Measurements from ENCODE around the gene CYP2W1.
"Not testable (repeated sequence)": the region's sequence is repeated elsewhere in the genome, so short reads cannot be mapped to it uniquely, and the experiment has no call there.

Gene CYP2W1

GRCh38 chr7:957418-958220, 25.4 kb upstream of the CYP2W1 start:
- Histone ChIP-seq H3K9me3 (ENCODE audit: severe bottlenecking) (no peaks in the 10 kb centered on the region), H3K36me3 (ENCODE audit: low read depth) (no peaks in the 10 kb centered on the region), H3K4me1 (ENCODE audit: insufficient read depth, poor library complexity, severe bottlenecking) (no peaks in the 10 kb centered on the region), H3K4me3 (ENCODE audit: severe bottlenecking) (no peak overlapping the region), H3K27ac (ENCODE audit: poor library complexity, severe bottlenecking) (no peak overlapping the region), H3K27me3 (ENCODE audit: insufficient read depth, poor library complexity, severe bottlenecking) (no peaks in the 10 kb centered on the region)
- DNase-seq (ENCODE audit: low spot score) (peak; percentile 58), ATAC-seq (ENCODE audit: low read depth) (no peak)
- TF ChIP-seq, protein P1, sequence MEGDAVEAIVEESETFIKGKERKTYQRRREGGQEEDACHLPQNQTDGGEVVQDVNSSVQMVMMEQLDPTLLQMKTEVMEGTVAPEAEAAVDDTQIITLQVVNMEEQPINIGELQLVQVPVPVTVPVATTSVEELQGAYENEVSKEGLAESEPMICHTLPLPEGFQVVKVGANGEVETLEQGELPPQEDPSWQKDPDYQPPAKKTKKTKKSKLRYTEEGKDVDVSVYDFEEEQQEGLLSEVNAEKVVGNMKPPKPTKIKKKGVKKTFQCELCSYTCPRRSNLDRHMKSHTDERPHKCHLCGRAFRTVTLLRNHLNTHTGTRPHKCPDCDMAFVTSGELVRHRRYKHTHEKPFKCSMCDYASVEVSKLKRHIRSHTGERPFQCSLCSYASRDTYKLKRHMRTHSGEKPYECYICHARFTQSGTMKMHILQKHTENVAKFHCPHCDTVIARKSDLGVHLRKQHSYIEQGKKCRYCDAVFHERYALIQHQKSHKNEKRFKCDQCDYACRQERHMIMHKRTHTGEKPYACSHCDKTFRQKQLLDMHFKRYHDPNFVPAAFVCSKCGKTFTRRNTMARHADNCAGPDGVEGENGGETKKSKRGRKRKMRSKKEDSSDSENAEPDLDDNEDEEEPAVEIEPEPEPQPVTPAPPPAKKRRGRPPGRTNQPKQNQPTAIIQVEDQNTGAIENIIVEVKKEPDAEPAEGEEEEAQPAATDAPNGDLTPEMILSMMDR (IDR thresholded peaks at IDR 0.05; ENCODE audit: poor library complexity, severe bottlenecking) = no peak

- no peak for ATAC-seq (ENCODE audit: low read depth)
- Histone ChIP-seq H3K27me3 (ENCODE audit: insufficient read depth, poor library complexity, severe bottlenecking) (peaks cover 5% of the 10 kb centered on the region), H3K27ac (ENCODE audit: poor library complexity, severe bottlenecking) (no peak overlapping the region), H3K36me3 (ENCODE audit: low read depth) (no peaks in the 10 kb centered on the region), H3K9me3 (ENCODE audit: severe bottlenecking) (no peaks in the 10 kb centered on the region), H3K4me1 (ENCODE audit: insufficient read depth, poor library complexity, severe bottlenecking) (no peaks in the 10 kb centered on the region), H3K4me3 (ENCODE audit: severe bottlenecking) (no peak overlapping the region)
- peak; percentile 52 for DNase-seq (ENCODE audit: low spot score)
- TF ChIP-seq, protein P1 (IDR thresholded peaks at IDR 0.05; ENCODE audit: poor library complexity, severe bottlenecking) = no peak
Measured at GRCh38 chr7:958221-959200, 24.5 kb upstream of the CYP2W1 start.

DNA sequence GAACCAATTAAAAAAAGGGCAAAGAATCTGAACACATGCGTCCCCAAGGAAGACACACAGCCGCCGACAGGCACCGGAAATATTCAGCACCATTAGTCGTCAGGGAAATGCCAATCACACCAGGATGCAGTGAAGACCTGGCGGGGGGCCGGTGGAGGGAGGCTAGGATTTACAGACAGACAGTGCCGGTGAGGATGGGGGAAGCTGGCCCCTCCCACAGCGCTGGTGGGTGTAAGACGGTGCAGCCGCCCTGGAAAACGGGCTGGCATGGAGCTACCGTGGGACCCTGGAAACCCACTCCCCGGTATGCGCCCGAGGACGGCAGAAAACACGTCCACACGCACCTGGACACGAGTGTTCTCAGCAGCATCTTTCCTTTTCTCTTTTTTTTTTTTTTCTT, 23.7 kb upstream of the CYP2W1 start:
- peaks cover 6% of the 10 kb centered on the region for H3K27me3 ChIP-seq (ENCODE audit: insufficient read depth, poor library complexity, severe bottlenecking)

DNA sequence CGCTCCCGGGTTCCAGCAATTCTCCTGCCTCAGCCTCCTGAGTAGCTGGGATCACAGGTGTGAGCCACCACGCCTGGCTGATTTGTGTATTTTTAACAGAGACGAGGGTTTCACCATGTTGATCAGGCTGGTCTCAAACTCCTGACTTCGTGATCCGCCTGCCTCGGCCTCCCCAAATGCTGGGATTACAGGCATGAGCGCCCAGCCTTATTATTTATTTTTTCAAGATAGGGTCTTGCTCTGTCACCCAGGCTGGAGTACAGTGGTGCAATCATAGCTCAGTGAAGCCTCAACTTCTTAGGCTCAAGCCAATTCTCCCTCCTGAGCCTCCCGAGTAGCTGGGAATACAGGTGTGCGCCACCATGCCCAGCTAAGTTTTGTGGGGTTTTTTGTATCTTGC, 23.2 kb upstream of the CYP2W1 start:
- H3K36me3 ChIP-seq (ENCODE audit: low read depth); H3K4me1 ChIP-seq (ENCODE audit: insufficient read depth, poor library complexity, severe bottlenecking); H3K27ac ChIP-seq (ENCODE audit: poor library complexity, severe bottlenecking); DNase-seq (ENCODE audit: low spot score); ATAC-seq (ENCODE audit: low read depth); H3K4me3 ChIP-seq (ENCODE audit: severe bottlenecking); H3K9me3 ChIP-seq (ENCODE audit: severe bottlenecking); H3K27me3 ChIP-seq (ENCODE audit: insufficient read depth, poor library complexity, severe bottlenecking): not testable (repeated sequence)

More for the DNA sequence above, 23.7 kb upstream of the CYP2W1 start:
- ATAC-seq (ENCODE audit: low read depth) (no peak), DNase-seq (ENCODE audit: low spot score) (peak; percentile 52)
- TF ChIP-seq, protein P1 (IDR thresholded peaks at IDR 0.05; ENCODE audit: poor library complexity, severe bottlenecking) = no peak
- no peaks in the 10 kb centered on the region for H3K9me3 ChIP-seq (ENCODE audit: severe bottlenecking)
- no peaks in the 10 kb centered on the region for H3K4me1 ChIP-seq (ENCODE audit: insufficient read depth, poor library complexity, severe bottlenecking)
- H3K36me3 ChIP-seq (ENCODE audit: low read depth) = no peaks in the 10 kb centered on the region
- H3K4me3 ChIP-seq (ENCODE audit: severe bottlenecking) = no peak overlapping the region
- H3K27ac ChIP-seq (ENCODE audit: poor library complexity, severe bottlenecking) = no peak overlapping the region

- DNase-seq (ENCODE audit: low spot score) (peak; percentile 45), ATAC-seq (ENCODE audit: low read depth) (no peak)
- Histone ChIP-seq H3K27me3 (ENCODE audit: insufficient read depth, poor library complexity, severe bottlenecking) (peaks cover 6% of the 10 kb centered on the region), H3K36me3 (ENCODE audit: low read depth) (no peaks in the 10 kb centered on the region), H3K4me1 (ENCODE audit: insufficient read depth, poor library complexity, severe bottlenecking) (no peaks in the 10 kb centered on the region), H3K27ac (ENCODE audit: poor library complexity, severe bottlenecking) (no peak overlapping the region), H3K4me3 (ENCODE audit: severe bottlenecking) (no peak overlapping the region), H3K9me3 (ENCODE audit: severe bottlenecking) (no peaks in the 10 kb centered on the region)
- TF ChIP-seq, protein P1 (IDR thresholded peaks at IDR 0.05; ENCODE audit: poor library complexity, severe bottlenecking) = no peak
Measured at GRCh38 chr7:960269-960871, 22.6 kb upstream of the CYP2W1 start.

GRCh38 chr7:960972-961371, 22.0 kb upstream of the CYP2W1 start:
- not testable (repeated sequence) for ATAC-seq (ENCODE audit: low read depth); H3K4me3 ChIP-seq (ENCODE audit: severe bottlenecking); H3K27me3 ChIP-seq (ENCODE audit: insufficient read depth, poor library complexity, severe bottlenecking); H3K36me3 ChIP-seq (ENCODE audit: low read depth); H3K4me1 ChIP-seq (ENCODE audit: insufficient read depth, poor library complexity, severe bottlenecking); H3K27ac ChIP-seq (ENCODE audit: poor library complexity, severe bottlenecking); H3K9me3 ChIP-seq (ENCODE audit: severe bottlenecking)
- DNase-seq (ENCODE audit: low spot score) = peak; percentile 14

Measured in RWPE2 (cell line).